Stimulated activated naive CD8-positive, alpha-beta T cell treated with anti-CD3 and anti-CD28 coated beads, Interleukin-15, Interleukin-2, amounts not matched to agents 100 U/mL and 50 U/mL, for 24 hours (primary cell): ENCODE results near the gene KSR1.
"Not testable (repeated sequence)": the region's sequence is repeated elsewhere in the genome, so short reads cannot be mapped to it uniquely, and the experiment has no call there.

ENCODE experiments used
- ATAC-seq: fragments of 150-1000 bp; cut with Tn5 transposase; one replicate; pipeline ENCODE4 v1.10.0; 2021
- DNase-seq: peaks from one replicate; pipeline ENCODE4 v3.0.0; 2021

KSR1 gene

DNA sequence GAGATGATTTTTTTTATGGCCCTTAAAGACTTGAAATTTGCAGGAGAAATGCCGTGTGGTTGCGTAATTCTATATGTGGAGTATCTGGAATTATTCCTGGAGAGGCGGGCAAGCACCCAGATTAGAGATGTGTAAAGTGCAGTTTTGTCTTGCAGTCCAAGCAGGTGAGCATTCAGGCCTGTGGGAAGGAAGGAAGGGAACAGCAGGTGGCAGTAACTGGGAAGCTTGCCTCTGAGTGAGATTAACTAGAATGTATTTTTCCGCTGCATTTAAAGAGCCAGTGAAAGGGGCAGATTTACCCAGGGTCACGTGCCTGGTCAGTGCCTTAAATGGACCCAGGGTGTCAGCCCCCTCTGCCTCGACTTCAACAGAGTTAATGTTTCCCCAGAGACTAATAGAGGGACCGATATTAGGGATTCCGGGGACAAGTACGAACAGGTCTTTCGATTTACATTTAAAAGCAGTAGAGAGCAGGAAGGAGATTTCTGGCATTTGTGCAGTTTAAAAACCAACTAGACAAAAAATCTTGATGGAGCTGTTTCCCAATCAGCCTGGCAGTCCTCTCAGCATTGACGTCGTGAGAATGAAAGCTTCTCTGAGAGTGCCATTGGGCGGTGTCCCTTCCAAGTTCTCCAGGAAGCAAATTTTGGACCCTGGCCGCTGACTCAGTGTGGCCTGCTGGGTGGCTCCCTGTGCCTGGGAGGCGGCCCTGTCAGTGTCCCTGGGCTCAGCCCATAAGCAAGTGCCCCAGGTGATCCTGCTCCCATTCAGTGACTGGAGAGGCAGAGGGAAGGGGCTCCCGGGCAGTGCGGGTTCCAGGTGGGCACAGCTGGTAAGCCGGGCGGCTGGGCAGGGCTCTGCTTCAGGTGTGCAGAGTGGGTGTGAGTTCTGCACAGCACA, 38.2 kb downstream of the KSR1 start:
- no peak for ATAC-seq
- DNase-seq, result no peak

DNA sequence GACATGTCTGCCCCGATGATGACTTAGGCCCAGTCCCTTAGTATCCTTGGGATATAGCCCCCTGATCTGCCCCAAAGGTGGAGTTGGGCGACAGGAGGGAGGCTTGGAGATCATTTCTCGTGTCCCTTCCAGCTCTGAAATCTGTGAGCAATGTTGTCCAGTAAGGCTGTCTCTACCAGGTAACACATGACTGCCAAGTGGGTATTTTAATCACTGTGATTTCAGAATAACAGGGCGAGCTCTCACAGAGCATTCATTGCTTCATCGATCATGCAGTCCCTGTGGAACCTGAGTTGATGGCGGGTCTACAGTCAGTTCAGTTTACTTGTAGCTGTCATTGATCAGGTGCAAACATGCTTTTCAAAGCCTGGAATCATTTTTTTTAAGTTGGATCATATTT, 39.2 kb downstream of the KSR1 start:
- no peak for DNase-seq
- ATAC-seq, result no peak

DNA sequence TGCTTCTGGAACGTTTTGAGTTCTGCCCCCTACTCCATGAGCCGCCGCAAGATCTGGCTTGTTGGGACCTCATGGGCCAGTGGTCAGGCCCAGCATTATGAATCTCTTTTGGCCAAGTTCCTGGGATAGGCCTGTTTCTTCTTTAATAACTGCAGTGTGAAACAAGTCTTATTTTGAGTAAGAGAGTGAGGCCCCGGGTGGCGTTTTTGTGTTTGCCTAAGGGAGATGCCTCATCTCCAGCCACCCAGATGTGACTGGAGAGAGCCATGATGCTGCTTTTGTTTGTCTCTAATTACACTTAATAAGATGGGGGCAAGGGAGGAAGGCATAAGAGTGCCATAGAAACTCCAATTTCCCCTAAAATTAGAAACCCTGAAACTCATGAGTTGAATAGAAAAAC, 39.8 kb downstream of the KSR1 start:
- DNase-seq (no peak), ATAC-seq (no peak)

DNA sequence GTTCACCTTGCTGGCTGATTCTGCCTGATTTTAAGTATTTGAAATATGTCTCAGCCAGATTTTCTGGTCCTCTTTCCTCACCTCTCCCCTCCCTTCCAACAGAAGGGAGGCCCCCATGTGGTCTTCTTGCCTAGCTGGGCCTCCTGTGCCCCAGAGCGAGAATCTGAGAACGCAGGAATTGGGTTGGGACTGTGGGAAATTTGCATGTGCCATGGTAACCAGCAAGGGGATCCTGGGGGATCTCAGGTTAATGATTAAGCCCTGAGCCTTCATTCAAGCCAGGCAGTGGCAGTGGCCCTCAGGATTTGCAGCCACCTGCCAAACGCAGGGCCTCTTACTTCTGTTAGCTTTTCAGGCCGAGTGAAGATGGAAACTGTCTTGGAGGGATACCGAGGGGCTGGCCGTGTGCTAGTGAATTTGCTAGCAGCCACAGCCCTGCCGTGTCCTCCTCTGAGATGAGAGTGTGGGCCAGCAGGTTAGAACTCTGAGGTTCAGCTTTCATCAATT, 40.2 kb downstream of the KSR1 start:
- DNase-seq, result no peak
- no peak for ATAC-seq

DNA sequence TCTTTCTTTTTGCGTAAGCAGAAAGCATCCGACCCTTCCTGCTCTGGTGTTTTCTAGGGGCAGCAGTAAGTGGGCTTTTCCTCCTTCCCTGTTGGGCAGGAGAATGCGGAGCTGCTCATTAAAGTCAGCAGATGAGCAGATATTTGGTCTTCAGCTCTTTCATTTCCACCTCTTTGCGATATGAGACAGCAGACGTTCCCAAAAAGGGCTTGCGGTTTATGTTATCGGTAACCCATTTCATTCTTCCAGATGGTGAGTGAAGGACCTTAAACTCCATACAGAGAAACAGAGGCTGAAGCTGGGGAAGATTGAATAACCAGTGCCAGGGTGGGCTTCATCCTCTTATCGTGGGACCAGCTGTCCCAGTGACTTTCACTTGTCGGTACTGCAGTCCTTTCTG, 40.7 kb downstream of the KSR1 start:
- no peak for ATAC-seq
- no peak for DNase-seq

DNA sequence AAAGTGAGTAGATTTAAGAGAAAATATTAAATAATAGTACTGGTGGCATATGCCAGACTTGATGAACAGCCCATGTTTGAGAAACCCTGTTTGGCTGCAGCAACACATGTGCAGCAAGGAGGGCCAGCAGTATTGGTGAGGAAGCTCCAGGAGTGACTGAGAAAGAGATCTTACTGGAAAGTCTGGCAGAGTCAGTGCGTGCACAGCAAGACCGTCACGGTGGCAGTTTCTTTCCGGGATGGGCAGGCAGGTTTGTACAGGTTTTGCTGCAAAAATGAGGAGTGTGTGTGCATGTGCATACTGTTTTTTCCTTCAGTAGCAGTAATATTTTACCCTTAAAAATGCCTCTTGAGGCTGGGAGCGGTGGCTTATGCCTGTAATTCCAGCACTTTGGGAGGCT, 41.4 kb downstream of the KSR1 start:
- DNase-seq, result no peak
- no peak for ATAC-seq

DNA sequence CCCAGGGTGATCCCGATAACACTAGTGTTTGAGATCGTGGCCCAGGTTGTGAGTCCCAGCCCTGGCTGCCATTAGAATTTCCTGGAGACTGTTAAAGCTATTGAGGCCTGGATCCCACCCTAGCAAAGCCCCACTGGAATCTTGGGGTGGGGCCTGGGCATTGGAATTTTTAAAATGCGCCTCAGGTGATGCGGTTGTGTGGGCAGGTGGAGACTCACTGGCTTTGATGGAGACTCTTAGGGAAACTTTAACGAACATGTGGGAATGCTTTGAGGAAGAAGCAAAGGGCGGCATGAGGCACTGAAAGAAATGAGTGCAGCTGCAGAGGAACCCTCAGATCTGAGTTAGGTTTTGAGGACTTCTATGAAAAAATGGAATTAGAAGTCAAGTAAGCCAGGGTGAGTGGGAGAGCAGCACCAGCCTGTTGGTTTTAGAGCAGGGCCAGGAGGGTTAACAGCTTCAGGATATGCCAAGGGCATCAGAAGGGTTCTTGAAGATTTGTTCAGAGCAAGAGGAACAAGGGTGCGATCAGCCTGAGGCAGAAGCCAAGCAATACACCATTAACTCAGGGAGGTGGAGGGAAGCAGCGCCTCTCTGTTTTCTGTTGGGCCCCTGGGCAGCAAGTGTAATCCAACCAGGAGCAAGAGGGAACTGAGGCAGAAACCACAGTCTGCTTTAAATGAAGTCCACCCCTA, 42.5 kb downstream of the KSR1 start:
- DNase-seq (no peak), ATAC-seq (no peak)

DNA sequence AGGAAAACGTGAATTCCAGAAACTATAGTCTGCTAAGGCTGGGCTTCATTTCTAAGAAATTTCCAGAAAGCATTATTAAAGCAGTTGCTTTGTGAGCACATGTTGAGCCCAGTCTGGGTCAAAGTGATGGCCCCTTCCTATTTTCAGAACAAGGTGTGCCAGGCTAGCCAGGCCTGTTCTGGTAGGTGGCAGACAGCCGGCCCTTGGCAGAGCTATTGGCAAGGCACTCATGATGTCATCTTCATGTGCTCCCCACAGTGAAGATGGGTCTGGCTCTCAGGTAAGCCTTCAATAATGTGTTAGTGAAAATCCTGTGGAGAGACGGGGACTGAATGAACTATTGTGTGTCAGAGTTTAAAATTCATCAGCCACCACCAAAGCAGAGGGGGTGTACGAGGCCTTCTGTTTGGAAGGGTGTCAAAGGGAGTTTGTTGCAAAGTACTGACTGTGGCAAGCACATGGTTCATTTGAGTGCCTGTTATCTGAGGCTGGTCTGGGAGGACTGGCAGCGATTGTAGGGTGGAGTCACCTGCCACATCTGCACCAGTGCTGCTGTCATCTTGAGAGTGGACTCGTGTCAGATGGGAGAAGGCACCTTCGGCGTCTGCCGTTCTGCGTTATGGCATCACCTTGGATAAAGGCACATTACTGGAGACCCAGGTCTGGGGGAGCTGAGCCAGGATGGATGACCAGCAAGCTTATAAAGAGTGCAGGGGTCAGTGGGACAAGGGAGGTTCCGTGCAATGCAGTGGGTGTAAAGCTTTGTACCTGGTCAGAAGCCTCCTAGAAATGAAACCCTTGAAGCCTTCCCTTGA, 43.4 kb downstream of the KSR1 start:
- DNase-seq, result no peak

DNA sequence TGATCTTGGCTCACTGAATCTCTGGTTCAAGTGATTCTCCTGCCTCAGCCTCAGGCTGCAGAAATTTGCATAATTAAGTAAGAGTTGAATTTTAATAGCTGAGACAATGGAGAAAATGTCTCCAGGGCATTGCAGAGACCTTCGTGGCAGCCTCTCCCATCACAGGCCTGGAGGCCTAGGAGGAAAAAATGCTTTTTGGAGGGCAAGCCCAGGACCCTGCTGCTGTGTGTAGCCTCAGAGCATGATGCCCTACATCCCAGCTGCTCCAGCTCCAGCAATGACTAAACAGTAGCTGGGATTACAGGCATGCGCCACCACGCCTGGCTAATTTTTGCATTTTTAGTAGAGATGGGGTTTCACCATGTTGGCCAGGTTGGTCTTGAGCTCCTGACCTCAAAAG, 45.1 kb downstream of the KSR1 start:
- DNase-seq, ATAC-seq: not testable (repeated sequence)

More for the DNA sequence above, 43.4 kb downstream of the KSR1 start:
- ATAC-seq, result no peak

DNA sequence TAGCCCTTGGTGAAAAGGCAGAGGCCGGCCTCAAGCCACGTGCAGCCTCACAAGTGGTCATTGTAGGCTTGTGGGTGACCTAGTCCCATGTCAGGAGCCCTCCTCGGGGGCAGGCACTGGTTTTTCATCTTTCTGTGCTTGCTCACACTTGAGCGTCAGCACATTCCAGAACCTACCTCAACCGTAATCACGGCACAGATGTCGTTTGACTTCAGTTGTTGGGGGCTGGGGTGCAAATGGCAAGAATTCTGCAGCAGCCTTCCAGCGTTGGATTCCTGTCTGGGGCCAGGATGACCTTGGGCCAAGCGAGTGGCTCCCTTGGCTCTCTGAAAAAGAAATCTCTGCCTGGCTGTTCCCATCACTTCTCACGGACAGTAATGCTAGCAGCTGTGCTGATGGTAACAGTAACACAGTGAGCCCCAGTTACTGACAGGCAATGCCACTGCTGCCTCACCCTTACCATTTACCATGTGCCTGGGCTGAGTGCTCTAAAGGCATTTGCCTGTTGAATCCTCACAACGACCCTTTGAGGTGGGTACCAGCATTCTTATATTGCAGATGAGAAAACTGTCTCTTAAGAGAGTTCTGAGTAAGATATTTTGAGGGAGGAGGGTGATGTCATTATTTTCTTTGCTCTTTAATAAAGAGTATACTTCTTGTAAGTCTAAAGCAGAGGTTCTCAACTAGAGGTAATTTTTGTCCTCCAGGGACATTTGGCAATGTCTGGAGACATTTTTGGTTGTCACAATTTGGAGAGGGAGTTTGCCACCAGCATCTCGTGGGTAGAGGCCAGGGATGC, 46.5 kb downstream of the KSR1 start:
- DNase-seq, result no peak
- ATAC-seq, result no peak

DNA sequence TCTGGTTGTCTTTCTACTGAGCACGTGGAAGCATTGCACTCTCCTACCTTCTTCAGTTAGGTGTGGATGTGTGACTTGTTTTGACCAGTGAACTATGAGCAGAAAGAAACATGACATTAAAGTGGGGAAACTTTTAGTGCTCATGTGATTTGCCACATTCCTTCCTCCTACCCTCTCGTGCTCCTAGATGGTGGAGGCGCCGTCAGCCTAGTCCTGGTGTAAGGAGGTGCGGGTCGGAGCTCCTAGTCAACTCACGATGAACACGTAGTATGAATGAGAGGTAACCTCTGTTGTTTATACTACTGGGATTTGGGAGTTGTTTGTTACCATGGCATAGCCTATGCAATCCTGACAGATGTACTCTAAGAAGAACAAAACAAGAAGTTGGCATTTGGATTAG, 47.4 kb downstream of the KSR1 start:
- ATAC-seq (no peak), DNase-seq (no peak)

DNA sequence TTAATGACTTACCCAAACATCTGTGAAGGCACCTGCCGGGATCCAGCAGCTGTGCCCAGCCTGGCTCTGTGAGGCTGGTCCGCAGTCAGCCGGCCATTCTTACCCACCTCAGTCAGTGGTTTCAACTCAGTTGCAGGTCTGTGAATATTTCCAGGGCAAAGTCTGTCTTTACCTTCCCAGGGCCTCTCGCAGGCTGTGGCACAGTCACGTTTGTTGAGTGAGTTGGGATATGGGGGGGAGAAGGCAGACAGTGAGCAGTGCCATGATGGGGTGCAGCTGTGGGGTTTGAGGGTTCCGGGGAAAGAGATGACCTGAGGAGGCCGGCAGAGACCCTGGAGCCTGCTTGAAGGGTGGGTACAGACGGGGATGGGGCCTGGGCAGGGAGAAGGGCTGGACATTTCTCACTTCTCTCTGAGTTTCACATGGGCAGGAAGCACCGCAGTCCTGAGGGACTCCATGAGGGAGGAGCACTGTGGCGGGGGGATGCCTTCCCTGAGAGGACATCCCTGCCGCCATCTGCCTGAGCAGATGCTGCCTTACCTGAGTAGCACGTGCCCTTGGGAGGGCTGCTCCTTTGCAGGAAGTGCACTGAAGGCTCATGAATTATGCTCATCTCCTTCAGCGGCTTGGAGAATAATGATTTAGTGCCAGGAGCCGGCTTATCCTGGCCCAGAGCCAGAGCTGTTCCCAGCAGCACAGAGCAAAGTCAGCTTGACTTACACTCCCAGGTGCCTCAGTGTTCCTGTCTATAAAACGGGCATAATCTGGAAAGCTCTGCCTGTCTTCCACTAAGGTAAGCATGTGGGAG, 48.1 kb downstream of the KSR1 start:
- ATAC-seq (no peak), DNase-seq (no peak)

DNA sequence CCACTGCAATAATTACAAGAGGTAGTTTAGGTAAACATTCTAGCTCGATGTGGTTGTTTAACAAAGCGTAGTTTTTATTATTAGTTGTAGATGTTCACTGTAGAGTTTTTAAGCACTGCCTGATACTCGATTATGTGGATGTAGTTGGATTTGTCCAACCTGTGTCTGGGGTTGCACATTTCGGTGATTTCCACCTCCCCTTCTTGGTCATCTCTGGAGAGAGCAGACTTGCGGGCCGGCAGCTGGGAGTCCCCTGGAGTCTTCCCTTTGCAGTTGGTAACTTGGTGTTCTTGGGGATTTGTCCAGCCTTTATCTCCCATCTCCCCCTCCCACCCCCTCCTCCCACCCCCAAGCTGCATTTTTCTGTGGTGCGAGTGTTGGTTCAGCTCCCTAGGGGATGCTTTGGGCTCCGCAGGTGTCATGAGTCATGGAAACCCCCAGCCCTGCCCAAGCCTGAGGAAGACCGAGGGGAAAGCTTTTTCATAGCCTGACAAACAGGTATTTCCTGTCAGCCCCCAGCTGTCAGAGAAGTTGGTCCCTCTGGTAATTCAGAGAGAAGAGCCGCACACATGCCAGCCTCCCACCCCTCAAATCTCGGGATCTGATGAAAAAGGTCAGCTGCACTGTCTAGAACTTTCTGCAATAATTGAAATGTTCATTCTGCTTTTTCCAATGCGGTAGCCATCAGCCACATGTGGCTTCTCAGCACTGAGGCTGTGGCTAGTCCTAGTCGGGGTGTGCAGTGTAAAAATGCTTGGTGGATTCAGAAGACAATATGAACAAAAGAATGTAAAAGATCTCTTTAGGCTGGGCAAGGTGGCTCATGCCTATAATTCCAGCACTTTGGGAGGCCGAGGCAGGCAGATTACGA, 50.3 kb downstream of the KSR1 start:
- DNase-seq (peak; percentile 34), ATAC-seq (peak; percentile 63)

DNA sequence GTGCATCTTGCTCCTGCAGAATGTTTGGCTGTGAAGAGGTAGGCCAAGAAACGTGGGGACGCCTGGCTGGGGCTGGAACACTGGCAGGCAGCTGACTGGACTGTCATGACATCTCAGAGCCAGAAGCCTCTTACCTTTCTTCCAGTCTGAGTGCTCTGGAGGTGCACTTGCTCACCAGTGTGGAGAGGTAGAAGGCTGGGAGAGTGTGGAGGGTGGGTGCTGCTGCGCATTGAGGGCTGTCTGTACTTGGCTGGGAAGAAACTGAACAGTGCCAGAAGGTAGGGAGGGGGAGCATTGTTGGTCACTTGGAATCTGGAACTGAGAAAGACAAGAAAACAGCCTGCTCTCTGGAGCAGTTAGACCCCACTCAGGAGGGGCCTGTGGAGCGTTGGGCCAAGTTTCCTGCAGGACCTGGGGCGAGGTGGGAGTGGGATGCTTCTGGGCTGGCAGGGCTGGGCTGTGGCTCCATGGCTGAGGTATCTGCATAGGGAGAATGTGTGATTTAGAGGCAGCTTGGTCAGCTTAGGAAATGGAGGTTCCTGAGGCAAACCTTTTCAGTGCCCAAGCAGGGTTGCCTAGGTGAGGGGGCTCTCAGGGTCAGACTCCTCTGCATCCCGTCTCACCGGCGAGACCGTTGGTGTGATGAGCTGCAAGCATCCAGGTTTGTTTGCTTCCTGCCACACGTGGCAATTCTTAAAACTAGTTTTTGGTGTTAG, 55.1 kb downstream of the KSR1 start:
- ATAC-seq, result no peak

DNA sequence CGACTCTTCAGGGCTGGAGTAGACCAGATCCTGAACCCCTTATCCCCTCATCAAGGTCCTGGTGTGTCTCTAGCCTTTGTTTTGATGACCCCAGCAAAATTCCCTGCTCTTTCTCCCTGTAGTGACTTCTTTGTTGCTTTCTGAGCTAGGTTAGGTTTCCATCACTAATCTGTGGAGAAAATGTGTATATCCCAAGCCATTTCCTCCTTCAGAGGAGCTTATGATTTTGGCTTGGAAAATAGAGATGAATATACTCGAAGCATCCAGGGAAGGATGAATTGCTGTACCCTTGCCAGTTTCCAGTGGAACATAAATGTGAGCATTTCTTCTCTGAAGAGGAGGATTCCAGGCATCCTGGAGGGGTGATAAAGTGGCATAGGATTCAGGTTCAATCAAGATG, 55.8 kb downstream of the KSR1 start:
- DNase-seq, result no peak
- no peak for ATAC-seq

More for the DNA sequence above, 55.1 kb downstream of the KSR1 start:
- no peak for DNase-seq

DNA sequence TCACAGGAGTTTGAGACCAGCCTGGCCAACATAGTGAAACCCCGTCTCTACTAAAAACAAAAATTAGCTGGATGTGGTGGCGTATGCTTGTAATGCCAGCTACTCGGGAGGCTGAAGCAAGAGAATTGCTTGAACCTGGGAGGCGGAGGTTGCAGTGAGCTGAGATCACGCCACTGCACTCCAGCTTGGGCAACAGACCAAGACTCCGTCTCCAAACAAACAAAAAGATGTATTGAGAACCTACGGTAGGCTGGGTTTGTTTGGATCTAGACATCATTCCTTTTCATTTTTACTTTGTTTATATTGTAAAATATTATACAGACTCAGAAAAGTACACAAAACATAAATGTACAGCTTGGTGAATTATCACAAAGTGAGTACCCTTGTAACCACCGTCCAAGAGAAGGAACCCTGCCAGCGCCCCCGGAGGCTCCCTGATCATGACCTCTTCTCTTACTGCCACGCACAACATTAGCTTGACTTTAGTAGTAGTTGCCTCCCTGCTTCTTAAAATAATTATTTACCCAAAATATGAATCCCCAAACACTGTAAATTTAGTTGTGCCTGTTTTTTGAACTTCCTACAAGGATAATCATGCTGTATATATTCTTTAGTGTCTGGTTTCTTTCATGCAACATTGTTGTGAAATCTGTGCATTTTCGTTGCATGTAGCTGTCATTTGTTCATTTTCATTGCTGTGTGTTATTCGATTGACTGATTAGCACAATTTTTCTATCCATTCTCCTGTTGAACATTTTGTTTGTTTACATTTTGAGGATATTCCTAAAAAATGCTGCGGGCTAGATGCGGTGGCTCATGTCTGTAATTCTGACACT, 56.5 kb downstream of the KSR1 start:
- ATAC-seq (no peak), DNase-seq (no peak)

DNA sequence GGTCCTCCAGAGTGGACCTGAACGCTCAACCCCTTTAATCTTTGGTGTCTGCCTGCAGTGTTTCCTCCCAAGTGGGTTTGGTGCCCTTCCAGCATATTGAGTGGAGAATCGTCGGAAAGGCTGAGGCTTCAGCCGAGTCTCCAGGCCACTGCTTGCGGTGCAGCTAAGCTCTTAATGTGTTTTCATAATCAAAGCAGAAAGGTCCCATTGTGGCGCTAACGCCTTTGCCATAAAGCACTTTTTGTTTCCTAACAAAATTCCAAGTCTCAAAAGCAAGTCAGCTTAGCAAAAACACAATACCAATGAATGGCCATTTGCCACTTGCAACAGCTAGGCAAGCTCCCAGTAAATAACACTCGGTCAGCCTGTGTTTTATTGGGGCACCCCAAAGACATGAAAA, 57.6 kb downstream of the KSR1 start:
- no peak for DNase-seq
- ATAC-seq, result no peak
